Rectal smooth muscle tissue (tissue), 1 donor: ENCODE measurements around the gene KCNQ1OT1.

Experiments
- H3K27ac ChIP-seq: one replicate; pipeline ENCODE4 v1.7.0; 2013; ENCODE audit warnings: low read depth, low read length, inconsistent platforms
- H3K27me3 ChIP-seq: one replicate; pipeline ENCODE4 v1.7.0; 2013; ENCODE audit warnings: low read length; ENCODE audit not compliant: control insufficient read depth, insufficient read depth
- H3K36me3 ChIP-seq: one replicate; pipeline ENCODE4 v1.7.0; 2013; ENCODE audit warnings: low read length; ENCODE audit not compliant: control insufficient read depth, insufficient read depth
- H3K4me1 ChIP-seq: one replicate; pipeline ENCODE4 v1.7.0; 2013; ENCODE audit warnings: low read length; ENCODE audit not compliant: control insufficient read depth, insufficient read depth
- H3K4me3 ChIP-seq: one replicate; pipeline ENCODE4 v1.7.0; 2013; ENCODE audit warnings: low read length
- H3K9ac ChIP-seq: one replicate; pipeline ENCODE4 v1.7.0; 2013; ENCODE audit warnings: low read length

Gene KCNQ1OT1

GRCh38 chr11:2732940-2733628 lies 33.3 kb upstream of the KCNQ1OT1 start:
- Histone ChIP-seq H3K4me3 (no peak overlapping the region), H3K36me3 (no peaks in the 10 kb centered on the region), H3K9ac (no peak overlapping the region), H3K27ac (no peak overlapping the region), H3K4me1 (no peaks in the 10 kb centered on the region), H3K27me3 (no peaks in the 10 kb centered on the region)

- no peaks in the 10 kb centered on the region for H3K36me3 ChIP-seq
- no peak overlapping the region for H3K4me3 ChIP-seq
- no peak overlapping the region for H3K9ac ChIP-seq
- H3K4me1 ChIP-seq = no peaks in the 10 kb centered on the region
- no peaks in the 10 kb centered on the region for H3K27me3 ChIP-seq
- H3K27ac ChIP-seq = no peak overlapping the region
These were observed 32.6 kb upstream of the KCNQ1OT1 start for GRCh38 chr11:2732261-2732939.

- H3K36me3 ChIP-seq = no peaks in the 10 kb centered on the region
- H3K9ac ChIP-seq = no peak overlapping the region
- H3K4me3 ChIP-seq = no peak overlapping the region
- H3K4me1 ChIP-seq = no peaks in the 10 kb centered on the region
- no peaks in the 10 kb centered on the region for H3K27me3 ChIP-seq
- H3K27ac ChIP-seq = no peak overlapping the region
These were observed 31.6 kb upstream of the KCNQ1OT1 start for GRCh38 chr11:2731130-2732125.

GRCh38 chr11:2730272-2731129 lies 30.7 kb upstream of the KCNQ1OT1 start:
- H3K4me1 ChIP-seq = no peaks in the 10 kb centered on the region

DNA sequence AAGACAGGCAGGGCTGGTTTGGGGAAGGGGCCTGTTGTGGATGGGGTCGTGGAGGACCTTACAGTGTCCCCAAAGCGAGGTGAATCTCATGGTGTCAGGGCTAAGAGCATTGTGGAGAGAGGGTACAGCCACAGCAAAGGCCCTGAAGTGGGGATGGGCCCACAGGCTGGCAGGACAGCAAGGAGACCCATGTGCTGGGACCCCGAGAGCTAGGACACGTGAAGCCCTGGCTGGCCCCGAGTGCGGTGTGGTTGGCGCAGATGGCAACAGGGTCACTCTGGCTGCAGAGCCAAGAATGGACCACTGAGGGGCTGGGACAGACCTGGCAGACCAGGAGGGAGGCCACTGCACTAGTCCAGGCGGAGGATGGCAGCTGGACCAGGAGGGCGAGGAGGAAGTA lies 30.0 kb upstream of the KCNQ1OT1 start:
- Histone ChIP-seq H3K27ac (no peak overlapping the region), H3K27me3 (no peaks in the 10 kb centered on the region), H3K9ac (no peak overlapping the region), H3K36me3 (no peaks in the 10 kb centered on the region), H3K4me3 (no peak overlapping the region), H3K4me1 (no peaks in the 10 kb centered on the region)

More at GRCh38 chr11:2730272-2731129, 30.7 kb upstream of the KCNQ1OT1 start:
- Histone ChIP-seq H3K27ac (no peak overlapping the region), H3K9ac (no peak overlapping the region), H3K36me3 (no peaks in the 10 kb centered on the region), H3K4me3 (no peak overlapping the region), H3K27me3 (no peaks in the 10 kb centered on the region)

- Histone ChIP-seq H3K4me1 (no peaks in the 10 kb centered on the region), H3K27ac (no peak overlapping the region), H3K4me3 (no peak overlapping the region)
These were observed 29.0 kb upstream of the KCNQ1OT1 start for GRCh38 chr11:2728663-2729332.

DNA sequence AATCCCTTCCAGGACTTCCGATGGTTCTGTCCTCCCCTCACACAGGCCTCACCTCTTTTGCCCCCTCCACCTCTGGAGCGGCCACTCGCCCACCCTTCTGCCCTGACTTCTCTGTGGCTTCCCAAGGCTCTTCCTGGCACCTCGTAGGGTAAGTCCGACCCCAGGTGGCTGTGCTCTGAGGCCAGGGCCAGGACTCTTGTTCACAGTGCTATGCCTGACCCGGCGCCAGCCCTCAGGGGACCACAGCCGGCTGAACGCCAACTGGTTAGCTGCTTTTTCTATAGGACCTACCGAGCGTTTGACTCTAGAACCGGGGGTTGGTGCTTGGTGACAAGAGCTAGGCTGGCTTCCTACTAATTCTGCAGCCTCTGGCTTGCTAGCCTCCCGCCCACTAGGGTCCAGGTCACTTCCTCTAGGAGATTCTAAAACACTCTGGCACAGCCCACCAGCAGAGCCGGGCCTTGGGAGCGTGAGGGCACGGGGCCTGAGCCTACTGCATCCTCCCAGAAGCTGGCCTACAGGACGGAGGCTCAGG lies 28.4 kb upstream of the KCNQ1OT1 start:
- Histone ChIP-seq H3K9ac (no peak overlapping the region), H3K36me3 (no peaks in the 10 kb centered on the region), H3K4me3 (no peak overlapping the region), H3K27me3 (no peaks in the 10 kb centered on the region), H3K27ac (no peak overlapping the region), H3K4me1 (no peaks in the 10 kb centered on the region)

More at GRCh38 chr11:2728663-2729332, 29.0 kb upstream of the KCNQ1OT1 start:
- H3K36me3 ChIP-seq = no peaks in the 10 kb centered on the region
- H3K27me3 ChIP-seq = no peaks in the 10 kb centered on the region
- H3K9ac ChIP-seq = no peak overlapping the region

- Histone ChIP-seq H3K9ac (no peak overlapping the region), H3K27ac (no peak overlapping the region), H3K4me3 (no peak overlapping the region), H3K36me3 (no peaks in the 10 kb centered on the region), H3K27me3 (no peaks in the 10 kb centered on the region), H3K4me1 (no peaks in the 10 kb centered on the region)
These were observed 27.2 kb upstream of the KCNQ1OT1 start for GRCh38 chr11:2726964-2727363.

- no peaks in the 10 kb centered on the region for H3K27me3 ChIP-seq
- no peaks in the 10 kb centered on the region for H3K4me1 ChIP-seq
- H3K9ac ChIP-seq = no peak overlapping the region
- H3K4me3 ChIP-seq = no peak overlapping the region
- no peaks in the 10 kb centered on the region for H3K36me3 ChIP-seq
- no peak overlapping the region for H3K27ac ChIP-seq
These were observed 25.8 kb upstream of the KCNQ1OT1 start for GRCh38 chr11:2725368-2726300.

- H3K36me3 ChIP-seq = no peaks in the 10 kb centered on the region
- no peaks in the 10 kb centered on the region for H3K27me3 ChIP-seq
- no peak overlapping the region for H3K9ac ChIP-seq
- H3K4me1 ChIP-seq = no peaks in the 10 kb centered on the region
- no peak overlapping the region for H3K4me3 ChIP-seq
- no peak overlapping the region for H3K27ac ChIP-seq
These were observed 25.0 kb upstream of the KCNQ1OT1 start for GRCh38 chr11:2724653-2725367.
